HCT116 (cell line): Measurements from ENCODE around the gene NSFL1C.
A peak's percentile ranks its signal among the peaks of the same experiment; 100 is the strongest.

Experiments
- CEBPB ChIP-seq: IDR thresholded peaks from 2 replicates; pipeline ENCODE4 v1.6.1; 2012; ENCODE audit warnings: low read depth
- CTCF ChIP-seq, 3 experiments: fragments of 200-600 bp in 1 of 3; sonication (generic) in 1 of 3; IDR thresholded peaks in 2 of 3; conservative IDR thresholded peaks in 1 of 3; 2 replicates each; pipeline ENCODE4 v1.5.1; 2012 to 2017; ENCODE audit warnings: low read depth in 2 of 3, low read length in 2 of 3, antibody characterized with exemption in 1 of 3, borderline replicate concordance in 1 of 3, control low read depth in 1 of 3, mild to moderate bottlenecking in 1 of 3, mixed read lengths in 1 of 3, mixed run types in 1 of 3, moderate library complexity in 1 of 3; ENCODE audit not compliant: insufficient read depth in 1 of 3
- ELF1 ChIP-seq: IDR thresholded peaks from 2 replicates; pipeline ENCODE4 v1.6.1; 2012; ENCODE audit warnings: low read depth, borderline replicate concordance
- EZH2 ChIP-seq: fragments of 200-600 bp; sonication (generic); IDR thresholded peaks from 2 replicates; pipeline ENCODE4 v1.6.1; 2017; ENCODE audit warnings: antibody characterized with exemption, mixed run types
- JUND ChIP-seq: IDR thresholded peaks from 2 replicates; pipeline ENCODE4 v1.6.1; 2012
- POLR2A ChIP-seq: IDR thresholded peaks from 2 replicates; pipeline ENCODE4 v1.7.0; 2011; ENCODE audit warnings: borderline replicate concordance; ENCODE audit not compliant: insufficient read depth, insufficient read length; ENCODE audit errors: extremely low read depth
- POLR2AphosphoS5 ChIP-seq: IDR thresholded peaks from 2 replicates; pipeline ENCODE4 v1.6.1; 2011; ENCODE audit warnings: mild to moderate bottlenecking, low read depth, low read length, moderate library complexity
- ZBTB33 ChIP-seq: IDR thresholded peaks from 2 replicates; pipeline ENCODE4 v1.6.1; 2011; ENCODE audit warnings: mild to moderate bottlenecking, low read length, moderate library complexity; ENCODE audit not compliant: insufficient replicate concordance; ENCODE audit errors: extremely low read depth
- ZFX ChIP-seq: fragments of 450-650 bp; IDR thresholded peaks from 2 replicates; pipeline ENCODE4 v1.6.1; 2017

GRCh38 chr20:1397710-1398109, 68.9 kb downstream of the NSFL1C start:
- TF ChIP-seq CTCF (IDR thresholded peaks at IDR 0.05 in 2 of 3, conservative IDR thresholded peaks at IDR 0.05 in 1 of 3; ENCODE audit: borderline replicate concordance in 1 of 3, insufficient read depth in 1 of 3, low read depth in 2 of 3, low read length in 2 of 3) (peak; percentile 21 to 45 (median 33); a peak in 4 of 6 replicates), EZH2 (no peak), CEBPB (no peak), POLR2A (no peak), POLR2AphosphoS5 (no peak), ZFX (no peak), ZBTB33 (no peak), JUND (no peak), ELF1 (no peak)
